Stimulated activated CD4-positive, alpha-beta T cell treated with anti-CD3 and anti-CD28 coated beads, Interleukin-15, amount 100 ng/mL, for 1 hour (primary cell): ENCODE results near the gene HS6ST3.

Experiments
- DNase-seq, 2 donors: peaks; one replicate each; pipeline ENCODE4 v3.0.0-alpha.2; 2020; ENCODE audit warnings: low read depth in 1 of 2, low spot score in 1 of 2

HS6ST3 gene

DNA sequence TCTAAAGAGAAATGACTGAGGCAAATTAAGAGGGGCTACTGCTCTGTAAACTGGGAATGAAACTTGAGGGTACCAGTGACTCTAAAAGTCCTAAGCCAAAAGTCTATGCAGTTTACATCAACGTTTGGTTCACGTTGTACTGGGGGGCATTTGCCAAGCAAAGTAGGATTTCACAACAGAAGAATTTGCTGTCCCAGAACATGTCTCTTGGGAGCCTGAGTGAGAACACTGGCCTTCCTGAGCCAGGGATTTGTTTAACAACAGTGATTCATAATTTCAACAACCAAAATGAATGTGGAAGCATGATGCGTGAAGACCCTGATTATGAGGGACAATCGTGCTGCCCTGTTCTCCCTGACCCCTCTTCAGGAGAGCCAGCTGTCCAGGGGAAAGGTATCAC, 726.4 kb downstream of the HS6ST3 start:
- DNase-seq: no peak

GRCh38 chr13:96816874-96817273, 727.0 kb downstream of the HS6ST3 start:
- no peak for DNase-seq

- DNase-seq: no peak
These were observed 727.5 kb downstream of the HS6ST3 start for GRCh38 chr13:96817336-96817941.

DNA sequence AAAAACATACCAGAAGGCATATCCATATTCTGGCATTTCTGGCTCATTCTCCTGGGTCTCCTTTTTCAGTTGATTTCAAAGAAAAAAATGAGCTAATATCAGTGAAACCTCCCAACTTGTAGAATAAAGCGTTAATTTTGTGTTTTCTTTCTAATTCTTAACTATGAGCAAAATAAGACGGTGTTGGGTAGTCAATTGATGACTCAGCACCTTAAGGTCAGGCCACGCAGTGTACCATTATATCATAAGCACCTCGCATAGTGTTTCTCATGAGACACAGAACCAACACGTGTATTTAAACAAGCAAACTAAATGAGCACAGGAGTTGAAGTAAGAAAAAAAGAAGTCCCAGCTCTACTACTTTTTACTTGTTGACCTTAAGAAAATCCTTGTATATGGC, 729.5 kb downstream of the HS6ST3 start:
- no peak for DNase-seq

- no peak for DNase-seq
These were observed 731.5 kb downstream of the HS6ST3 start for GRCh38 chr13:96821381-96821780.

- no peak for DNase-seq
These were observed 732.1 kb downstream of the HS6ST3 start for GRCh38 chr13:96821971-96822370.

DNA sequence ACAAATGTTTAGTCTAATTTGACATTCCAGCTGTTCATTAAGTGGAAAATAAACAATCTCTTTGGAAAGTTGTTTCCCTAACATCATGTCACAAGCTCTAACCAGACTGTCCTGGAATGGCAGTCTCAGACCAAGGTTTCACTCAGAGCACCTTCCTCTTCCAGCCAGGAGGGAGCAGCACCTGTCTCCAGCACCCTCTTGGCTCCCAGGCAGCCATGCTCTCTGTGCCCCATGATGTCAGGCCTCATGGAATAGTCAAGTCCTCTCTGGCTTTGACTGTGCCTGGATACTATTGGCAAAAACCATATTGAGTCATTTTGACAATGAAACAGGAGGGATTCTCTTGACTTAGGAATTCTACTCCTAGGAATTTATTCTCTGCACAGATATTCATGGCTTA, 733.0 kb downstream of the HS6ST3 start:
- DNase-seq: no peak

DNA sequence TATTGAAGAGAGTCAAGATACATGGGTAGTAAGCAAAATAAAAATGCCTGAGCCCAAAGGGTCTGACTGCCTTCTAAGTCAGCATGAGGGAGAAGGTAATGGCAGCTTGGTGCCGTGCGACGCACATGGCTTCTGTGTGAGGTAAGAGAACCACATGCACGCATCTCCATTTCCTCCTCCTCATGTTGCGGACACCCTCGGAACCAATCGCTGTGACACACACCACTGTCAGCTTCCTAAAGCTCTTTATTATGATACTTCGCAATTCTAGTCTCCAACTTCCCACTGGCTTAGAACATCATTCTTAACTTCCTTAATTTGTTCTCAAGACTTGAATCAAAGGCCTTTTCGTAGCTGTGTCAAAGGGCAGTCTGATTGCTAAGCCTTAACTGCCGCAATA, 734.2 kb downstream of the HS6ST3 start:
- DNase-seq: no peak

GRCh38 chr13:96825653-96826052, 735.7 kb downstream of the HS6ST3 start:
- no peak for DNase-seq

- DNase-seq: no peak
These were observed 744.7 kb downstream of the HS6ST3 start for GRCh38 chr13:96834626-96835025.

- no peak for DNase-seq
These were observed 745.6 kb downstream of the HS6ST3 start for GRCh38 chr13:96835546-96835945.

- no peak for DNase-seq
These were observed 746.8 kb downstream of the HS6ST3 start for GRCh38 chr13:96836733-96837132.

DNA sequence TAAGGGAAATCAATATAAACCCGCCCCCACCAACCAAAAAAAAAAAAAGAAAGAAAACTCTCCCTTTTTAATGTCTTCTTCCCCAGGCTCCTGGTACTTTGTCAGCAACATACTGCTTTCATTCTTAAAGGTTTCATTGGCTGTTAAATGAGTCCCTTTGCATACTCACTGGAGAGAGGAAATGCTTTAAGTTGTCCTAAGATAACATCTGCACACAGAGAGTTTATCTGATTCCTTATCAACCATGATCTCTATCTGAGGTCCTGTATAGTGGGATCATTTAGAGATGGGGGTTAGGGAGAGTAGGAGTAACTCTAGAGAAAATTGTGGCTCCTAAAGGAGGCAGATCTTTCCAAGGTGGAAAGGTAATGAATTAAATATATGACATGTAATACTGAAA, 747.9 kb downstream of the HS6ST3 start:
- DNase-seq: no peak

DNA sequence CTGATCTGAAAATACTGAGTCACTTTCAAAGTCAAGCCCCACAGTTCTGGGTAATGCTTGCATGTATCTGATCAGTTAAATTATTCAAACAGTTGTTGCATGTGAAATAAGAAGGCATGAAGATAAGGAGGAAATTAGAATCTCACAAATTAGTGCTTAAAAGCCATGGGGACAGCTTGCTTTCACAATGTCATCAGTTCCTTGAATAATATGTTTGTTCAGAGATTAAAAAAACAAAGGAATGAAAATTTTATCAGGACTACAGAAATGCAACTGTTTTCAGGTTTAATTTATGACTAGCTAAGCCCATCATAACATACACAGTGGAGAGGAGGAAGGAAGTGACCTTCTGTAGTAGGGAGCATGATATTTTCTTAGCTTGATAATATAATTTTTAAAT, 754.3 kb downstream of the HS6ST3 start:
- no peak for DNase-seq

- DNase-seq: no peak
These were observed 754.7 kb downstream of the HS6ST3 start for GRCh38 chr13:96844616-96845015.

- DNase-seq: no peak
These were observed 758.4 kb downstream of the HS6ST3 start for GRCh38 chr13:96848286-96848685.

GRCh38 chr13:96849091-96849490, 759.2 kb downstream of the HS6ST3 start:
- no peak for DNase-seq

DNA sequence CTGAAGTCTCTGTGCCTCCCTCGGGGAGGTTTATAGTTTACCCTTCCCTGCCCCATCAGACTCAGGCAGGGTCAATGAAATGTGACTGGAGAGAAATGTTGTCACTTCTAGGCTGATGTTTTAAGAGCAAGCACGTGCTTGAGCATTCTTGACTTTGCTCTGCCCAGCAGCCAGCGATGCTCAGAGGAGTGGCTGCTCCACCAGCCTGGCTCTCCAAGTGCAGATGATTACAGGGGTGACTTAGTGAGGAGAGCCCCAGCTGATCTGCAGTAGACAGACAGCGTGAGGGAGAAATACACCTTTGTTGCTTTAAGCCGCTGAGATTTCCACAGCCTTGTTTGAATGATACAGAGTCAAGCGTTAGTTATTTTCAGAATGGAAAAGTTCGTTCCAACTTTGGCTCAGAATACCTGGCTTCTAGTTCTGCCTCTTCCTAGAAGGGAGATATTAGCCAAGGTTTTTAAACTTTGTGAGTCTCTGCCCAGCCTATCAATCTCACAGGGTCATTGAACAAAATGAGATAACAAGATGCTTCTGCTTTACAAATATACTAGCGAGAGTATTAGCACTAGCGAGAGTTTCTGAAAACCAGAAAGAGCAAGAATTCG, 760.7 kb downstream of the HS6ST3 start:
- DNase-seq: no peak

DNA sequence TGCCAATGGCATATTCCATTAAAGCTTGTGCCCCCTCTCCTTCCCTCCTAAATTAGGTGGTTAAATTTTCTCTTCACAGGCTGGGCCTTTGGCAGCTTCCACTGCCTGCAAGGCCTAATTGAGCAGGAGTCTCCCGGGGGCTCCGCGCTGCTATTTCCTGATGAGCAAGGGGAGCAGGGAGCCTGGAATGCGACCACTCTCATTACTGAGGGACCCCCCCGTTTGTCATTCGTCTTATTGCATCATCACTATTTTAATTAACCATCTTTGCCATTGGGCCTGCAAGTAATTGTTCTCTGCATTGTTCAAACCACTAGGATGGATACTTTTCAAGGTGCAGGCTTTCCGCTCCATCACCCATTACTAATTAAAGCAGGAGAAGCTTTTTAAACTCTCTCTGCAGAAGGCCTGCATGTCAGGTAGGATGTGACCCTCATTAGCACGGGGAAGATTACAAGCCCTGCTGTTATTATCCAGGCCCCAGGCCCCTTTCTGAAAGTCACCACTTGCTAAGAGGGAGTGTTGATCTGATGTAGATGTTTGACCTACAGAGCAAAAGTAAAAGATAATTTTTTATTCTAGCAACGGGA, 762.0 kb downstream of the HS6ST3 start:
- DNase-seq: no peak

DNA sequence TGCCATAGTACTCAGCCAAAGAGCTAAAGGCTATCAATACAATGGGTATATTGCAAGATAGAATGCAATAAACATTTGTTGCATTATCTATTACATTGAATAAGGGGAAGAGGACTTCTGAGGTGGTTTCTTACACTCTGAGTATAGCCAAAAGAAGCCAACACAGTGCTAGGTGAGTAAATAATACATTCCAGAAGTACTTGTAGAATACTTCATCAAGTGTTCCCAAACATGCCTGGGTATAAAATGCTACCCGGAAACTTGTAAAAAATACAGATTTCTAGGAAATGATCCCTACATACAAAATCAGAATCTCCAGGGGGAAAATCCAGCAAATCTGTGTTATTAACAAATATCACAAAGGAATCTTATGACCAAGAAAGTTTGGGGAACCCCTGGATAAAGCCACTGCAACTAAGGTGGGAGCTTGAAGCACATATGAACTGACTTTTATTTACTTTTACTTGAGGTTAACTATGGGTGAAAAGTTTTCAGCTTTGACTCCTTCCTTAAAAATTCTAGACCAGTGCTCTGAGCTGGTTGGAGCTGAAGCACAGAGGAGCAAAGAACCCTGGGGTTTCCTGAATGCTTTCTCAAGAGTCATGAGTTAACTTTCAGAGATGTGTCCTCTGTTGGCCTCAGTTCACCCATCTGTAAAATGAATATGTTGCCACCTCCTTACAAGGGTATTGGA, 768.4 kb downstream of the HS6ST3 start:
- DNase-seq: no peak

- DNase-seq: no peak
These were observed 771.0 kb downstream of the HS6ST3 start for GRCh38 chr13:96860882-96861281.

DNA sequence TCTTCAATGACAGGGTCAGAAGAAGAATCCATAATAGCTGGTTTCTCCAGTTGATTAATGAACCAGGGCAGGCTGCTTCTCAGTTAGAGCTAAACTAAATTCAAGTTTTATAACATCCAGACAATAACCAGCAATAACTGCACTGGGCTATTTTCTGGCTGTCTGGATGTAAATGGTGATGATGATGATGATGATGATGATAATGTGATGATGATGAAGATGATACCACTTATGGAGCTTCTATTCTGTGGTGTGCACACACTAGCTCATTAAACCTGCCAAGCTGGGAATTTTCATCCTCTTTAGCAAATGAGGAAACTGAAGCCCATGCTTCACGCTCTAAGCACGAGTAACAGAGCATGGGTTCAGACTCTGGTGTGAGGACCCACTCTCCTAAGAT, 772.2 kb downstream of the HS6ST3 start:
- no peak for DNase-seq
